GM18868 (cell line): Measurements from ENCODE around the gene AHSG.

Source experiments
- ATAC-seq: cut with Tn5 transposase; IDR thresholded peaks from one replicate; pipeline ENCODE4 v1.9.1; 2021; ENCODE audit warnings: mild to moderate bottlenecking, moderate library complexity; ENCODE audit not compliant: unreplicated experiment

Gene AHSG

DNA sequence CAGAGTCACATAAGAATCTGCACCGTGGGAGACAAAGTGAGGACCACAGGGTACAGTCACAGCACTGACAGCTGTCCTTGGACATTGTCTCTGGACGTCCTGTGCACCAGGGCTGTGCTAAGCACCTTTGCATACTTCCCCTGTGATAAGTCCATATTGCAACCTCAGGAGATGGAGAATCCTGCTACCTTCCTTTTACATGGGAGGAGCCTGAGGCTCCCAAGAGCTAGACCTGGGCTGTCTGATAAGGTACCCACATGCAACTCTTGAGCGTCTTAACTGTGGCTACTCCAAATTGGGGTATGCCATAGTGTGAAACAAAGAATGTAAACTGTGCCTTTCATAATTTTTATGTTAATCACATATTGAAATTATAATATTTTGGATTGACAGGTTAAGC is 24.8 kb downstream of the AHSG start:
- ATAC-seq = no peak

DNA sequence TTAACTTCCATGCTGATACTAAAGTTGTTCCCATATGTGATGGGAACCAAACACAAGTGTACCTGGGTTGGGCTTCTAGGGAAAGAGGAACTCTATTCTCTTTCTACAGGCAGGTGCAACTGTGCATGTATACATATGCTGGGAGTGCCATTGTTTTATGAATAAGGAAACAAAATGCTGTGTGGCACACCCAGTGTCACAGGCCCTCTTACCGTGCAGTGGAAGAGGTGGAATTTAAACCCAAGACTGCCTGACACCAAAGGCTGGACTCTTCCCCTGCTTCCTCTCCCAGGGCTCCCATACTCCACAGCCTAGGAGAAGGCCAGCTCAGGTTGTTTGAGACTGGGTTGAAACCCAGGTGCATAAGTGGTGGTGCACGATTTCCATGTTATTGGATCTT is 25.4 kb downstream of the AHSG start:
- no peak for ATAC-seq

DNA sequence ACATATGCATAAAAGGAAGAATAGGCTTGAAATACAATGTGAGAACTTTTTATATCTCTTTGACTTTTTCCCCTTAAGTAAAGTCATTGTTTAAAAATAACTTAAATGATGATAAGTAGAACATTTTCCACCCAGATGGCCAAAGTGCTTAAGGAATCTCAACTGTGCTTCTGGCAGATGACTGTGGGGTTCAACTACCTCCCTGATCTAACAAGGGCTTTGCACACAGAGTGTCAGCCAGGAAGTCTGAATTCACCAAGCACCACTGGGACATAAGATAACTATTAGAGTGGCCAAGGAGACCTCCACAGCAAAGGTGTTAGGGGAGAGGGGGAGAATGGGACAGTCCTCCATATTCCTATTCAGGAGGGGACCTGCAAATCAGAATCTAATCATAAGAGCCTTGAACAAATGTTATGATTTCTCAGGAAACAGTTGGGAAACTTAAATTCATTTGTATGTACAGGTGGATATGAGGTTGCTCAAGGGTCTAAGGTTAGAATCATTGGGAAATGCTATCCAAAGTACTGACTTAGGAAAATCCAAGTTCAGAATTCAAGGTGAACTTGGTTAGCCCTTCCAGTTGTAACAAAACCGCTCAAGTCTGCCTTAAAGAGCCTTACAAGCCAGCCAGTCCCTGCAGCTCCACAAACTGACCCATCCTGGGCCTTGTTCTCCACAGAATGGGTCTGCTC is 27.1 kb downstream of the AHSG start, which contains the start of gene FETUB:
Gene FETUB, plus strand, starts transcription at position 622 of the 695 bp plus-strand sequence. Its CDS starts 62 bp downstream, at position 684.
- ATAC-seq = no peak

DNA sequence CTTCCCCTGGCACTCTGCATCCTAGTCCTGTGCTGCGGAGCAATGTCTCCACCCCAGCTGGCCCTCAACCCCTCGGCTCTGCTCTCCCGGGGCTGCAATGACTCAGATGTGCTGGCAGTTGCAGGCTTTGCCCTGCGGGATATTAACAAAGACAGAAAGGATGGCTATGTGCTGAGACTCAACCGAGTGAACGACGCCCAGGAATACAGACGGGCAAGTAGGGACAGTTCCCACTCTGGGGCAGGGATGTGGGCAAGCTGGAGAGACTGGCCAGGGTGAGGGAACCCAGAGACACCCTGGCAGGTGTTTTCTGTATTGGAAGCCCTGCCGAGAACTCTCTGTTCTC is 27.6 kb downstream of the AHSG start:
- no peak for ATAC-seq

DNA sequence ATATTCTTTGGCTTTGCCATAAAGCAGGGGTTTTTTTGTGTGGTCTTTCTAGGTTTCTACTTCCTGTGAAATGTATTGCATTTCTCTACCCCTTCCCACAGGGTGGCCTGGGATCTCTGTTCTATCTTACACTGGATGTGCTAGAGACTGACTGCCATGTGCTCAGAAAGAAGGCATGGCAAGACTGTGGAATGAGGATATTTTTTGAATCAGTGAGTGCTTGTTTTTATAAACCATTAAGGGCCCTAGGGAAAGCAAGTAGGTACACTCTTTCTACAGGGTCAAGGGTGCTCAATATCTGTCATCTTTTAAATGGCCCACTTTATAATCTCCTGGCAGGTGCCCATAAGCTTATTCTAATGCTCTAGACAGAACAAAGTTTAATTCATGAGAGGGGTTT is 28.1 kb downstream of the AHSG start:
- no peak for ATAC-seq

DNA sequence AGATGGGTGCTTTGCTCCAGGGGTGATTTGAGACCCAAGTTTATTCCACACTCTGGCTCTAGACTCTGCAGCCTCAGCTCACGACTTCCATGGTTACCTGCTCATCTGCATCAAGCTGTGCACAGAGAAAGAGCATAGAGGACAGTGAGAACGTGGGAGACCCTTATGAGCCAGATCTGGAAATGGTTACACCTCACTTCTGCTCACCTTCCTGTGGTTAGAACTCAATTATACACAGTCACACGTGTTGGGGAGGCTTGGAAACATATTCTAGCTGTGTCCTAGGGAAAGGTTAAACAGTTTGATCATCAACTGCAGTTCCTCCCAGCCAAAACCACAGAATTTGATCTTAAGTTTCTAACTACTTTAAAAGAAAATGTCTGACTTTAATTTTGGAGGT is 29.2 kb downstream of the AHSG start:
- ATAC-seq = no peak

DNA sequence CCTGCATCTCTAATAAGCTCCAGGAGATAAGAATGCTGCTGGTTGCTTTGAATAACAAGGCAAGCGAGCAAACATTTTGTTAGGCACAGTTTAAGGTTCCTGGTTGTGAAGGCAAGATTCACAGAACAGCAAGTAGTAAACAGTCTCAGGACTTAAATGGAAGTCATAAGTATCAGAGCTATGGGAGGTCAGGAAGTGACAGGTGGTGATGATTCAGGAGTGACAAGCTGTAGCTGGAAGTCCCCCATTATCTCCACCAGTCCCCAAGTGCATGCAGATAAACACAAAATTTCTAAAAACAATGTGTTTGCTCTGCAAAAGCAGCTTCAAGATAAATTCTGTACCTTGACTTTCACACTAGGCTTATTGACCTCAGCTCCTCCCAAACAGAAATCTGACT is 30.6 kb downstream of the AHSG start:
- ATAC-seq = peak; percentile 70

DNA sequence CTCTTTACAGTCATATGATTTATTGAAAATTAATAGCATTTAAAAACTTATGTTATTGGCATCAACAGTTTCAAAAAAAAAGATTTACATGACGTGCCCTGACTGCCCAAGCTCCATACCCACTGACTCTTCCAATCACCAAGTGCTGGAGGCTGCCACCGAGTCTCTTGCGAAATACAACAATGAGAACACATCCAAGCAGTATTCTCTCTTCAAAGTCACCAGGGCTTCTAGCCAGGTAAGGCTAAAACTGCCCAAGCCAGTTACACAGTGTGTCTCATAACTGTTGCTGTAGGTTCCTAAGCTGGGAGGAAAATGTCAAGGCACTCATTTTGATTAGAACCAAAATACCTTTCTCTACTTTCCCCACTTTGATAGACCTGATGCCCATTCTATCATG is 31.8 kb downstream of the AHSG start:
- ATAC-seq = no peak

DNA sequence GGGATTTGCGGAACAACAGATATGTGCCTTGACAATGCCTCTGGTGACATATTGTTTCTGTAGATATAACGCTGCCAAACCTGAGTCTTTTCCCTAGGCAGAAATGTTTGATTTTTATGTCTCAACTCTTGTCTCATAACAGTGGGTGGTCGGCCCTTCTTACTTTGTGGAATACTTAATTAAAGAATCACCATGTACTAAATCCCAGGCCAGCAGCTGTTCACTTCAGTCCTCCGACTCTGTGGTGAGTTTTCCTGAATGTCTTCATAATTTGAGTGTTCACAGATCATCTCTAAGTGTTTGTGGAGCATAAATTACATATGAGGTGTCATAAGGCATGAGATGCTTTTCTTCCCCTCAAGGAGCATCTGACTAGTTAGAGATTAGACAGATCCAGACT is 33.2 kb downstream of the AHSG start:
- ATAC-seq = no peak

DNA sequence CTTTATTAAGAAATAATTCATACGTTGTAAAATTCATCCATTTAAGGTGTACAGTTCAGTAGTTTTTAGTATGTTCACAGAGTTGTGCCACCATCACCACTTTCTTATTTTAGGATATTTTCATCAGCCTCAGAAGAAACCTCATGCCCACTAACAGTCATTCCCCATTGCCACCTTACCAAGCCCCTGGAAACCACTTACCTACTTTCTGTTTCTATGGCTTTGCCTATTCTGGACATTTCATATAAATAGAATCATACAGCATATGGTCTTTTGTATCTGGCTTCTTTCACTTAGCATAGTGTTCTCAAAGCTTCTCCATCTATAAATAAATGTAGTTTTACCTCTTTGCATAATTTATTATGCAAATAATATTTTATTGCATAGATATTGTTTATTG is 34.0 kb downstream of the AHSG start:
- no peak for ATAC-seq

DNA sequence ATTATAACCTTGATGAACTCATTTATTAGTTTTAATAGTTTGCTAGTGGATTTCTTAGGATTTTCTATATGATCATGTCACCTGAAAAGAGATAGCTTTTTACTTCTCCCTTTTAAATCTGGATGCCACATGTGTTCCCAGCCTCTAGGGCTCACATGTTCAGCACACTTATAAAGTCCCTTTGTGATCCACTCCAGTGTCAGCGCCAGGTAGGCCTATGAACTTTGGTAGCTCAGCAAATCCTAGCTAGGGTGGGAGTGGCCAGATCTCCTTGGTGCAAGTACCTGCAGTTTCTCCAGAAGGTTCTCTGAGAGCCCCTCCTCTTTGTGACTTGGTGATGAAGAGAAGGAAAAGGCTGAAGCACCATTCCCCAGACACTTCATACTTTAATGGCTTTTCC is 36.0 kb downstream of the AHSG start:
- ATAC-seq = no peak

DNA sequence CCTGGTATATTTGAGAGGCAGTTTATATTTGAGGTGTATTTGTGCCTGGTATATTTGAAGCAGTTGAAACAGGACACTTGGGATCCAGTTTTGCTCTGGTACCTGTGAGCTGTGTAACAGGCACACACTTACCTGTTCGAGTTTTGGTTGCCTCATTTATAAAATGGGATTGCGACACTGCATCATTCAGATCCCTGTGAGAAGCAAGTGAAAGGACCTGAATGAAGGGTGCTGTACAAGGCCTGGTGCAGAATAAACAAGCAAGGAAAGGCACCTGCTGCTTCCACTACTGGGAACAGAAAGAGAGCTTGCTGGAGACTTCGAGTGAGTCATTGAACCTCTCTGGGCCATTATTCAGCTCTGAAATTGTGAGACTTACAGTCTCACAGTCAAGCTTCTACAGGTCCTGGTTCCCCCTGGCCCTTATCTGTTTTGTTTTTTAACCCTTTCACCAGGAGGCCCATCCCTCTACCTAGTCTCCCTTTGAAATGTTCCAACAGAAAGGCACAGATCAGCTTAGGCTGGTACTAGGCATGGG is 38.9 kb downstream of the AHSG start:
- ATAC-seq = no peak

DNA sequence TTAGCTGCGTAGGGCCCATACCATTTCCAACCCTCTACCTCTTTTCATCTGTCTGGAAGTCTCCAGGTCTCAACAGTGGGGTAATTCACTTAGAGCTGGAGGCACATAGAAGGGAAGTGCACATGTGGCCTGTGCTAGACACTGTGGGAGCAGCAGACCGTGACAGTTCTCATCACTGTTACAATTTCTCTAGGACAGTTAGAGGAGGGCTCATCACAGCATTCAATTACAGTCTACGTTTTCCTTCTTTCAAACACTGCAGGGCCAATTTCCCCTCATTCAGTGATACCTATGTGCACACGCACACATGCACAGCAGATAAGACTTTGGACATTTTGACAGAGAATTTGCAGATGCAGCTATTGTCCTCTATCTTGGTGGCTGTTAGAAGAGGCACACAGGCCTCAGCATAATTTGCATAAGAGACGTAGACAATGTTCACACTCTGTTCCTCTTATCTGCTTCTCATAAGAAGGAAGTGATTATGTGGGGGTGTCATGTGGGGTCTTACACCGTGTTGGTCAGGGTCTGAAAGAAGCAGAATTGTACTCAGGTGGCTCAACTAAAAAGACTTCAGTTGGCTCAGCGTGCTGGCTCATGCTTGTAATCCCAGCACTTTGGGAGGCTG is 40.3 kb downstream of the AHSG start:
- ATAC-seq = peak; percentile 94

DNA sequence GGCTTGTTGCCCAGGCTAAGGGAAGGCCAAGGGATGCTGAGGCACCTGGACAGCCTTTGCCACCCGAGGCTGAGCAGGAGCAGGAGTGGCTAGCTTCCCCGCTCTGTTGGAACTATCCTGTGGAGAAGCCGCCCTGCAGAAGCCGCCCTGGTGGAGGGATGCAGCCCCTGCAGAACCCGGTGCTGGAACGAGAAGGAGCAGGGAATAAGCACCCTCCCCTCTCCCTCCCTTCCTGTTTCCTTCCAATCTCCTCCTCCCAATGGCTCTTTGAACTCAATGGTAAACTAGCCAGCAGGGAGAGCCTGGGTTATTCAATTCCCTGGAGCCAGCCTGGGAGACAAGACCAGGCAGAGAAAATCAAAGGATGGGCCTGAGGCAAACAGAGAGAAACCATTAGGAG is 41.1 kb downstream of the AHSG start:
- no peak for ATAC-seq

DNA sequence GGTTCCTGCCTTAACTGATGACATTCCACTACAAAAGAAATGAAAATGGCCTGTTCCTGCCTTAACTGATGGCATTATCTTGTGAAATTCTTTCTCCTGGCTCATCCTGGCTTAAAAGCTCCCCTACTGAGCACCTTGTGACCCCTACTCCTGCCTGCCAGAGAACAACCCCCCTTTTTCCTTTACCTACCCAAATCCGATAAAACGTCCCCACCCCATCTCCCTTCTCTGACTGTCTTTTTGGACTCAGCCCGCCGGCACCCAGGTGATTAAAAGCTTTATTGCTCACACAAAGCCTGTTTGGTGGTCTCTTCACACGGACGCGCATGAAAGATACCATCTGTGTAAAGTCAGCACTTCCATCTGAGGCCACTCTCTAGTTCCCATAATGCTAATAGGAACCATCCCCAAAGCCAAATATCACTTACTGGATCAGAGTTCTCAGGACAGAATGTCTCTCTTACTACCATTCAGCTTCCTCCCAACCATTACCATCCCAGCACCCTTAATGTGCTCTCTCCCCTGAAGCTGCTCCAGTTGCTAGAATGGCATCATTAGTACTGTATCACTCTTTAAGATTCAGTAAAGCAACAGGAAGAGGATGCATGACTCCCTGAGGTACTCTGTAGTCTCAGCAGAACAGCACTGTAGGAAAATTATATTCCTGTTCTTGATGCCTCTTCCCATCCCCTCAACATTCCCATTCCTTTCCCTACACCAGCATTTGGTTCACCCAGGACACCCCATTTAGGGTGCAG is 50.7 kb downstream of the AHSG start:
- ATAC-seq = no peak

DNA sequence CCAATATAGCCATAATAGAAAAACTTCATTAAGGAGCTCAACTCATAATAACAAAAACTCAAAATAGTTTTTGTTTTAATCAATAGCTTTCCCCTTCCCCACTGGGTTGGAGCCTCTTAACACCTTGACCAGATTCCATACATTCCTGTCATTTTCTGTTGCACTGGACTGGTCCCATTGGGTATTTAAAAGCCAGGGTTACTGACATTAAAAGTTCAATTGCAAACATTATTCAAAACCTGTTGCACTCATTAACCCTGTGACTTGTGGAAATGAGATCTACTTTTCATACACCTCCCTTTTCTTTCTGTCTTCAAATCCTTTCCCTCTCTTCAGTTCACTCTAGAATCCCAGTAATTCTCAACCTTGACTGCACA is 51.2 kb downstream of the AHSG start:
- no peak for ATAC-seq

DNA sequence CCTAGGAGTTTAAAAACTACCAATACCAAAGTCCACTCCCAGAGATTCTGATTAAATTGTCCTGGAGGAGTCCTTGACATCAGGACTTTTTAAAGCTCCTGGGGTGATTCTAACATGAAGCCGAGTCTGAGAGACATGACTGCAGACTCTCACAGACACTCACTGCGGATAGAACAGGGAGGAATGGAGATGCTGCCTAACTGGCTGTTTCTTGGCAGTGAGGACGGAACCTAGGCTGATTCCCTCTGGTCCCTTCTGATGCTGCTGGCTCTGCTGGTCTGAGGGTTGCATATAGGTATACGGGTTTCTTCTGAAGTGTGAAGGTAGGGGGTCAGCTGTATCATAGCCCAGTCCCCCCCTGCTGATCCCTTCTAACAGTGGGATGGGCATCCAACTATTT is 51.6 kb downstream of the AHSG start:
- ATAC-seq = no peak

DNA sequence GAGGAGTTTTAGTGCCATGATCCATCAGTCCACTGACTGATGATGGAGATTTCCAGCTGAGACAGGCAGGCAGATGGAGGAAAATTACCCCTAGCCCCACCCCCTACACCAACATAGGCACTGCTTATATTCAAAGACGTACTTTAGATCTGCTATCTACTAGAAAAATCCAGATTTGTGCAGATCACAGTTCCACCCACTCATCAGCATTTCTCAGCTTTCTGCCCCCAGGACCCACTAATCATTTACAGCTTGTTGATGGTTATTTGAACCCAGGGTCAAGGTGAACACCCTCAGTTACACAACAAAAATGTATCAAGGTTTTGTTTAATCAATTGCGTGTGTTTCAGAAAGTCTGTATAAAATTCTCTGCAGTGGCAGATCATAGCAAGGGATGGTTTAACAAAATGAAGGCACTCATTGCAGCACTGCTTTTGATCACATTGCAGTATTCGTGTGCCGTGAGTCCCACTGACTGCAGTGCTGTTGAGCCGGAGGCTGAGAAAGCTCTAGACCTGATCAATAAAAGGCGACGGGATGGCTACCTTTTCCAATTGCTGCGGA is 52.8 kb downstream of the AHSG start, which contains the start of gene HRG:
Gene HRG, plus strand, starts transcription at position 390 of the 564 bp plus-strand sequence. Its CDS starts 18 bp downstream, at position 408.
- no peak for ATAC-seq

DNA sequence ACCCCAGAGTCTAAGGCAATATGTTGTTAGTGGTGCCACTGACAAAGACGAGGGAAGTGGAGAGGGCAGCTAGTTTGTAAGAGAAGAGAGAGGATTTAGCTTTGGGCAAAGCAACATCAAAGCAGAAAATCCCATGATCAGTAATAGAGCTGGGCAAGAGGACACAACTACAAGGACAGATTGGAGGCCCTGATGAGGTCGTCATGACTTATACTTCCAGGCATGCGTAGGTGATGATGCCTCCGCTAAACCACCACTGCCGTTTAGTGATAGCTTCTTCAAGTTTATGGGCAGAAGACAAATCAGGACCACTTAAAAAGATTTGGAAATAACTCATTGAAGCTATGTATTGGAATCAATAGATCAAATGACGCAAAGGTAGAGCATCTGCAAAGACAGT is 55.6 kb downstream of the AHSG start:
- ATAC-seq = no peak

DNA sequence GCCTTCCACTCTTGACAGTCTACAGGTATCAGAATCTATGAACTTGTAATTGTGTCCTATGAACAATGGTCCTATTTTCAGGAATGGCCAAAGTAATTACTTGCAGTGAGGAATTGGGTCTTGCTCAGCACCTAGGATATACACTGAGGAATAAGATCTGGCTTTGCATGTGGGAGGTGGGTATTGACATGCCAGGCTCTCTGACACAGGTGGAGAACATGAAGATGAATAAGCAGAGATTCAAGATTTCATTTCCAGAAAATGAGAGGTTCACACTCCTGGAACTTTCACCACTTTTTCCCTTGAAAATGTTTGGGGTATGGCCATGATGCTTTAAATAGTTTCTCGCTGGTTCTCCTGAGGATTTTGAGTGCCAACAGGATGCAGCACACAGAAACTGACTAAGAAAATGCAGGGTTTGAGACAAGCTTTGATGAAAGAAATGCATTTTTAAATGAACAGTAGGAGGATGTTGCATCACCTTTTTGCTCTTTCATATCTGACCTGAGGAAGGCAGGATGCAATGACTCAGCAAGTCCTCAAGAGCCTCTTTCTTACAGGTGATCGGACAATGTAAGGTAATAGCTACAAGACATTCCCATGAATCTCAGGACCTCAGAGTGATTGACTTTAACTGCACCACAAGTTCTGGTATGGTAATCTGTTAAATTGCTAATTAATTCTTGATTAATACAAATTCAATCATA is 56.7 kb downstream of the AHSG start:
- ATAC-seq = no peak

DNA sequence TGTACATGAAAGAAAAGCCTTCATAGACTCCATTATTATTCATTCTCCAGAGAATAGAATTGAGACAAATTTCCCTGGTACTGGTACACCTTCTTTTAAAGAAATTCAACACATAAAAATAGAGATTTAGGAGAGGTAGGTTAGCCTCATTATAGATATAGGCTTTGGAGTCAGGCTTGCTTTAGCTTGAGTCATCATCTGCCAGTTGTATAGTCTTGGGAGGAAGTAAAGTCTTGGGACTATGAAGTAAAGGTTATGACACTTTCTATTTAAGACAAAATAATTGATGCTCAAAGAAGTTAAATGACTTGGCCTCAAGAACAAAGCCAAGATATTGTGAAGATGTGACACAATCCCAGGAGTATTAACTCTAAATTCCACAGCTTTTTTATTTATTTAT is 57.3 kb downstream of the AHSG start:
- ATAC-seq = no peak
